ENCODE results near the gene PNMA8C.

Gene PNMA8C

GRCh38 chr19:46422344-46422743 lies 6.4 kb downstream of the PNMA8C start:
- ATAC-seq = no peak
- no peak for TF ChIP-seq SNAI2 (CRISPR knock-in tag; IDR thresholded peaks at IDR 0.05)
- TF ChIP-seq TOX (CRISPR knock-in tag; IDR thresholded peaks at IDR 0.05; ENCODE audit: borderline replicate concordance) = no peak
- TF ChIP-seq ZFP3 (CRISPR knock-in tag; IDR thresholded peaks at IDR 0.05) = no peak
- no peak for TF ChIP-seq CSDC2 (CRISPR knock-in tag; IDR thresholded peaks at IDR 0.05)
- TF ChIP-seq GLIS3 (CRISPR knock-in tag; IDR thresholded peaks at IDR 0.05) = no peak
- no peak for TF ChIP-seq ESRRG (CRISPR knock-in tag; IDR thresholded peaks at IDR 0.05)
- no peak for TF ChIP-seq ZNF565 (CRISPR knock-in tag; conservative IDR thresholded peaks at IDR 0.05; ENCODE audit: low read depth)
- no peak for TF ChIP-seq CSRNP3 (CRISPR knock-in tag; IDR thresholded peaks at IDR 0.05)
- no peak for TF ChIP-seq ZFP30 (CRISPR knock-in tag; IDR thresholded peaks at IDR 0.05)
- no peak for TF ChIP-seq PPARA (CRISPR knock-in tag; IDR thresholded peaks at IDR 0.05; ENCODE audit: borderline replicate concordance)
- TF ChIP-seq ARNTL (CRISPR knock-in tag; IDR thresholded peaks at IDR 0.05; ENCODE audit: borderline replicate concordance, low read depth) = no peak
- no peak for TF ChIP-seq POU6F1 (CRISPR knock-in tag; IDR thresholded peaks at IDR 0.05; ENCODE audit: borderline replicate concordance, low read depth)
- TF ChIP-seq OSR1 (CRISPR knock-in tag; IDR thresholded peaks at IDR 0.05) = no peak
- TF ChIP-seq RARB (CRISPR knock-in tag; IDR thresholded peaks at IDR 0.05) = no peak
- no peak for TF ChIP-seq TSHZ2 (CRISPR knock-in tag; IDR thresholded peaks at IDR 0.05)

- TF ChIP-seq TSHZ2 (CRISPR knock-in tag; IDR thresholded peaks at IDR 0.05) (no peak), POU6F1 (CRISPR knock-in tag; IDR thresholded peaks at IDR 0.05; ENCODE audit: borderline replicate concordance, low read depth) (no peak), ESRRG (CRISPR knock-in tag; IDR thresholded peaks at IDR 0.05) (no peak), ZFP3 (CRISPR knock-in tag; IDR thresholded peaks at IDR 0.05) (no peak), SNAI2 (CRISPR knock-in tag; IDR thresholded peaks at IDR 0.05) (no peak), TCF4 (CRISPR knock-in tag; IDR thresholded peaks at IDR 0.05; ENCODE audit: borderline replicate concordance) (no peak), RARB (CRISPR knock-in tag; IDR thresholded peaks at IDR 0.05) (no peak), PPARA (CRISPR knock-in tag; IDR thresholded peaks at IDR 0.05; ENCODE audit: borderline replicate concordance) (no peak), ZFP30 (CRISPR knock-in tag; IDR thresholded peaks at IDR 0.05) (no peak), ARNTL (CRISPR knock-in tag; IDR thresholded peaks at IDR 0.05; ENCODE audit: borderline replicate concordance, low read depth) (no peak), BACH2 (CRISPR knock-in tag; IDR thresholded peaks at IDR 0.05; ENCODE audit: borderline replicate concordance) (no peak), CREB5 (CRISPR knock-in tag; IDR thresholded peaks at IDR 0.05; ENCODE audit: low read depth) (no peak), CSDC2 (CRISPR knock-in tag; IDR thresholded peaks at IDR 0.05) (no peak), ZNF565 (CRISPR knock-in tag; conservative IDR thresholded peaks at IDR 0.05; ENCODE audit: low read depth) (no peak), OSR1 (CRISPR knock-in tag; IDR thresholded peaks at IDR 0.05) (no peak)
- no peak for ATAC-seq
Measured at GRCh38 chr19:46420056-46420455, 8.7 kb downstream of the PNMA8C start.

Measured in SK-N-SH treated with all-trans-retinoic acid at 6 μM for 48 hours (cell line).